ENCODE data around the gene SMARCB1. TPM values are rescaled to one million over a fixed set of nuclear protein-coding genes. Genes with fewer than 3 reads are reported as not detected.
A peak's percentile ranks its signal among the peaks of the same experiment; 100 is the strongest.

SMARCB1 gene
- polyA plus RNA-seq, 1 of the 3 experiments (the other 2 are of a cell fraction), result 215 TPM

GRCh38 chr22:23781065-23781464, 5.7 kb upstream of the SMARCB1 start:
- Histone ChIP-seq H3K4me2 (no peak overlapping the region), H3K36me3 (replicated peaks in 1 of 2; ENCODE audit: control insufficient read depth in 1 of 2, insufficient read depth in 2 of 2, low read length in 1 of 2) (peaks cover 0 to 3% of the 10 kb centered on the region in 2 experiments), H3K9me3 (no peaks in the 10 kb centered on the region), H3K9me2 (no peaks in the 10 kb centered on the region), H4K20me1 (ENCODE audit: insufficient read depth) (no peaks in the 10 kb centered on the region), H3F3A (replicated peaks; ENCODE audit: insufficient read depth) (peaks cover 6% of the 10 kb centered on the region), H3K27me3 (ENCODE audit: insufficient read depth) (no peaks in the 10 kb centered on the region), H3K27ac (ENCODE audit: low read depth in 2 of 2, low read length in 1 of 2) (no peak overlapping the region), H3K79me2 (ENCODE audit: insufficient read depth) (no peaks in the 10 kb centered on the region), H3K4me3 (ENCODE audit: low read depth in 2 of 2, low read length in 1 of 2) (no peak overlapping the region), H3K9ac (no peak overlapping the region), H2AFZ (ENCODE audit: low read depth) (no peak overlapping the region), H3K4me1 (ENCODE audit: control insufficient read depth in 1 of 2, insufficient read depth in 2 of 2, low read depth in 1 of 2, low read length in 1 of 2) (peaks cover 0 to 19% of the 10 kb centered on the region in 2 experiments; a peak in 1 of 4 replicates)
- ChIA-PET POLR2A (no interaction called here), CTCF (interaction anchor here (2.7 kb wide), 1 partner anchor 68 kb away, joined by 10 read pairs; no protein-coding TSS in a partner anchor)
- TF ChIP-seq SMC3 (IDR thresholded peaks at IDR 0.05; ENCODE audit: low read depth, low read length) (no peak), GABPA (IDR thresholded peaks at IDR 0.05; ENCODE audit: low read depth) (no peak), POLR2AphosphoS5 (IDR thresholded peaks at IDR 0.05; ENCODE audit: low read depth, low read length) (no peak), MEF2A (IDR thresholded peaks at IDR 0.05; ENCODE audit: borderline replicate concordance, low read depth) (no peak), ELF1 (IDR thresholded peaks at IDR 0.05) (no peak), RXRA (IDR thresholded peaks at IDR 0.05; ENCODE audit: borderline replicate concordance, low read depth) (no peak), ZBTB33 (IDR thresholded peaks at IDR 0.05; ENCODE audit: borderline replicate concordance, low read depth) (no peak), PBX3 (IDR thresholded peaks at IDR 0.05) (no peak), IRF3 (IDR thresholded peaks at IDR 0.05; ENCODE audit: low read depth, low read length) (no peak), TAF1 (IDR thresholded peaks at IDR 0.05; ENCODE audit: borderline replicate concordance, low read depth, low read length) (no peak), EP300 (IDR thresholded peaks at IDR 0.05; ENCODE audit: borderline replicate concordance in 1 of 2, low read depth in 1 of 2, low read length in 1 of 2) (no peak), REST (IDR thresholded peaks at IDR 0.05; ENCODE audit: low read depth, low read length) (no peak), NFIC (IDR thresholded peaks at IDR 0.05; ENCODE audit: borderline replicate concordance) (no peak), RAD21 (IDR thresholded peaks at IDR 0.05; ENCODE audit: low read length) (no peak)
- peak; percentile 43 for DNase-seq
- 85% methylated on average over 12 of the region's 15 CpGs for WGBS (ENCODE audit: low lambda C conversion rate)

Measured in SK-N-SH (cell line).